Spleen (tissue), 11 donors: ENCODE measurements around the gene AKT3. TPM values are rescaled to one million over a fixed set of nuclear protein-coding genes. Genes with fewer than 3 reads are reported as not detected.
"Not testable (repeated sequence)": the region's sequence is repeated elsewhere in the genome, so short reads cannot be mapped to it uniquely, and the experiment has no call there.

Experiments used
- DNase-seq: peaks from one replicate; pipeline ENCODE4 v3.0.0-alpha.2; 2020
- H3K27ac ChIP-seq, 8 donors: fragments of 200-600 bp; sonication (generic) in 7 of 8; 1 replicate in 4 of 8; 2 replicates in 4 of 8; pipeline versions ENCODE4 v1.5.0 to v1.8.0; 2016 to 2021; ENCODE audit warnings: inconsistent platforms in 4 of 8, mild to moderate bottlenecking in 4 of 8, moderate library complexity in 1 of 8
- H3K27me3 ChIP-seq, 7 donors: fragments of 200-600 bp; sonication (generic) in 6 of 7; replicated peaks in 1 of 7; 1 replicate in 4 of 7; 2 replicates in 3 of 7; pipeline versions ENCODE4 v1.5.0 to v1.8.0; 2016 to 2021; ENCODE audit warnings: inconsistent platforms in 3 of 7, mild to moderate bottlenecking in 1 of 7
- H3K36me3 ChIP-seq, 6 donors: fragments of 200-600 bp; sonication (generic) in 5 of 6; 1 replicate in 4 of 6; 2 replicates in 2 of 6; pipeline versions ENCODE4 v1.5.0 to v1.8.0; 2016 to 2021; ENCODE audit warnings: inconsistent platforms in 2 of 6
- H3K4me1 ChIP-seq, 6 donors: fragments of 200-600 bp; sonication (generic) in 5 of 6; 1 replicate in 3 of 6; 2 replicates in 3 of 6; pipeline versions ENCODE4 v1.5.0 to v1.8.0; 2016 to 2021; ENCODE audit warnings: inconsistent platforms in 3 of 6
- H3K4me3 ChIP-seq, 8 donors: fragments of 200-600 bp; sonication (generic) in 7 of 8; 1 replicate in 4 of 8; 2 replicates in 4 of 8; pipeline versions ENCODE4 v1.5.0 to v1.8.0; 2016 to 2021; ENCODE audit warnings: inconsistent platforms in 4 of 8, mild to moderate bottlenecking in 4 of 8, moderate library complexity in 2 of 8
- H3K9me3 ChIP-seq, 8 donors: fragments of 200-600 bp; sonication (generic) in 7 of 8; 1 replicate in 4 of 8; 2 replicates in 4 of 8; pipeline versions ENCODE4 v1.5.0 to v1.8.0; 2016 to 2021; ENCODE audit warnings: inconsistent platforms in 4 of 8
- CTCF ChIP-seq, 11 experiments: fragments of 200-600 bp in 7 of 11; fragments of 450-650 bp in 4 of 11; sonication (generic) in 4 of 11; IDR thresholded peaks in 8 of 11; conservative IDR thresholded peaks in 3 of 11; 1 replicate in 7 of 11; 2 replicates in 4 of 11; pipeline versions ENCODE4 v1.4.0 to v1.8.0; 2016 to 2021; ENCODE audit warnings: antibody characterized with exemption in 11 of 11, inconsistent platforms in 4 of 11, mild to moderate bottlenecking in 1 of 11
- POLR2A ChIP-seq, 3 donors: fragments of 450-650 bp; IDR thresholded peaks; one replicate each; pipeline ENCODE4 v1.5.1; 2017; ENCODE audit warnings: antibody characterized with exemption in 3 of 3, mild to moderate bottlenecking in 1 of 3
- POLR2AphosphoS5 ChIP-seq, 3 donors: sonication (generic); formaldehyde crosslinking; IDR thresholded peaks; one replicate each; pipeline ENCODE4 v1.5.1; 2017; ENCODE audit warnings: antibody characterized with exemption in 3 of 3
- WGBS, 5 donors: extraction: QIAGEN DNeasy Blood & Tissue Kit in 3 of 5; methylation state at CpG; one replicate each; pipeline versions ENCODE4 v1.1.5 to v1.1.7; 2013 to 2018; 5-methylcytosine and 5-hydroxymethylcytosine counted together
- intact Hi-C: fragments of 100-400 bp; cut with DNase I; formaldehyde crosslinking; loops from one replicate; pipeline ENCODE4 v1.15.0; 2023; ENCODE audit warnings: low total_unique reads
- polyA plus RNA-seq, 3 donors: library from polyadenylated mRNA; stranded (reverse); fragments of 200-250 nt; gene quantifications; one replicate each; pipeline ENCODE4 v1.2.1, GENCODE V29; 2013
- total RNA-seq, 7 donors: library from RNA; depleted of rRNA in 3 of 7; stranded (reverse); fragments of >200 nt in 3 of 7; fragmentation: NEBNext Ultra II Directional in 4 of 7; extraction: Animal tissue kit (Norgen Biotek cat#: 25700) in 4 of 7; gene quantifications; one replicate each; pipeline versions ENCODE4 v1.1.0 to v1.2.1, GENCODE V29; 2016 to 2021
- donor health status: healthy with polysubstance abuse.
- donor health status: DM: no; HTN: no; CAD: no; lungs with moderate emphysema.
- donor health status: DM: no; HTN: no; CAD: no.
- donor health status: Bipolar disorder and iron deficiency.
- donor health status: healthy.
- donor health status: DM: no; HTN: no; CAD: no.
- donor health status: DM: yes; HTN: yes; CAD: no.

Gene AKT3
- total and polyA plus RNA-seq, 10 donors: 4.3 to 91.3 (median 46.4) TPM

- intact Hi-C loops: no loop called here
- TF ChIP-seq POLR2AphosphoS5 (IDR thresholded peaks at IDR 0.05): no peak
- no peak for TF ChIP-seq POLR2A (IDR thresholded peaks at IDR 0.05)
- no peak for TF ChIP-seq CTCF (IDR thresholded peaks at IDR 0.05 in 8 of 11, conservative IDR thresholded peaks at IDR 0.05 in 3 of 11)
- peaks cover 0 to 13% (median 5%) of the 10 kb centered on the region in 8 donors for H3K9me3 ChIP-seq
- no peaks in the 10 kb centered on the region for H3K27me3 ChIP-seq
- H3K4me1 ChIP-seq: peaks cover 8 to 44% (median 19%) of the 10 kb centered on the region in 6 donors
- WGBS, 5 donors: 78 to 87% (median 79%) methylated on average over 7 of the region's 7 CpGs
- no peak overlapping the region for H3K4me3 ChIP-seq
- H3K27ac ChIP-seq: peak overlapping the region in 5 of 8 donors; percentile 15 to 61 (median 40)
- peaks cover 0 to 10% (median 0%) of the 10 kb centered on the region in 6 donors for H3K36me3 ChIP-seq
- DNase-seq: no peak
These were observed 254.4 kb downstream of the AKT3 start for GRCh38 chr1:243595527-243596210.

GRCh38 chr1:243594455-243594854, 255.6 kb downstream of the AKT3 start:
- no peaks in the 10 kb centered on the region for H3K27me3 ChIP-seq
- peaks cover 8 to 44% (median 19%) of the 10 kb centered on the region in 6 donors for H3K4me1 ChIP-seq
- WGBS, 5 donors: 96 to 99% (median 97%) methylated on average over 2 of the region's 2 CpGs
- intact Hi-C loops: no loop called here
- no peak overlapping the region for H3K4me3 ChIP-seq
- peaks cover 0 to 24% (median 15%) of the 10 kb centered on the region in 8 donors for H3K9me3 ChIP-seq
- H3K27ac ChIP-seq: no peak overlapping the region
- TF ChIP-seq POLR2A (IDR thresholded peaks at IDR 0.05) (no peak), POLR2AphosphoS5 (IDR thresholded peaks at IDR 0.05) (no peak)
- peaks cover 0 to 22% (median 0%) of the 10 kb centered on the region in 6 donors for H3K36me3 ChIP-seq
- no peak for DNase-seq

- intact Hi-C loops, H3K4me3 ChIP-seq: not testable (repeated sequence)
- WGBS, 5 donors: 73 to 83% (median 82%) methylated on average over 3 of the region's 3 CpGs
These were observed 260.8 kb downstream of the AKT3 start for GRCh38 chr1:243589286-243589685.

GRCh38 chr1:243587823-243588560, 262.1 kb downstream of the AKT3 start:
- Histone ChIP-seq H3K27ac (no peak overlapping the region), H3K27me3 (no peaks in the 10 kb centered on the region), H3K4me3 (no peak overlapping the region), H3K9me3 (peaks cover 0 to 56% (median 47%) of the 10 kb centered on the region in 8 donors), H3K4me1 (no peaks in the 10 kb centered on the region), H3K36me3 (peaks cover 0 to 35% (median 2%) of the 10 kb centered on the region in 6 donors)
- 66 to 80% (median 73%) methylated on average over 4 of the region's 4 CpGs for WGBS, 5 donors
- TF ChIP-seq POLR2A (IDR thresholded peaks at IDR 0.05): no peak
- no peak for TF ChIP-seq CTCF (IDR thresholded peaks at IDR 0.05 in 8 of 11, conservative IDR thresholded peaks at IDR 0.05 in 3 of 11)
- TF ChIP-seq POLR2AphosphoS5 (IDR thresholded peaks at IDR 0.05): no peak
- intact Hi-C loops: no loop called here
- DNase-seq: no peak

More at GRCh38 chr1:243589286-243589685, 260.8 kb downstream of the AKT3 start:
- not testable (repeated sequence) for H3K27ac ChIP-seq, DNase-seq, H3K27me3 ChIP-seq, H3K4me1 ChIP-seq
- peaks cover 0 to 43% (median 35%) of the 10 kb centered on the region in 8 donors for H3K9me3 ChIP-seq
- H3K36me3 ChIP-seq: peaks cover 0 to 35% (median 2%) of the 10 kb centered on the region in 6 donors

- intact Hi-C loops: no loop called here
- Histone ChIP-seq H3K4me3 (no peak overlapping the region), H3K27ac (no peak overlapping the region), H3K4me1 (no peaks in the 10 kb centered on the region), H3K36me3 (peaks cover 0 to 40% (median 2%) of the 10 kb centered on the region in 6 donors), H3K9me3 (peaks cover 5 to 63% (median 53%) of the 10 kb centered on the region in 8 donors), H3K27me3 (no peaks in the 10 kb centered on the region)
- TF ChIP-seq POLR2AphosphoS5 (IDR thresholded peaks at IDR 0.05) (no peak), POLR2A (IDR thresholded peaks at IDR 0.05) (no peak), CTCF (IDR thresholded peaks at IDR 0.05 in 8 of 11, conservative IDR thresholded peaks at IDR 0.05 in 3 of 11) (no peak)
- no peak for DNase-seq
- WGBS, 5 donors: 90 to 97% (median 96%) methylated on average over 12 of the region's 12 CpGs
These were observed 262.8 kb downstream of the AKT3 start for GRCh38 chr1:243587285-243587684.
